Stimulated activated naive CD8-positive, alpha-beta T cell treated with anti-CD3 and anti-CD28 coated beads, Interleukin-15, amount 100 ng/mL, for 72 hours (primary cell): ENCODE results near the gene DYSF.

Source experiments
- ATAC-seq: fragments of 150-1000 bp; cut with Tn5 transposase; 2 replicates; pipeline ENCODE4 v1.10.0; 2021; ENCODE audit warnings: mild to moderate bottlenecking, moderate library complexity
- DNase-seq, 2 donors: peaks; one replicate each; pipeline ENCODE4 v3.0.0; 2021 to 2022
- H3K27ac Mint-ChIP-seq, 2 donors: one replicate each; pipeline ENCODE4 v1.8.0; 2022; ENCODE audit warnings: mild to moderate bottlenecking in 2 of 2, mixed read lengths in 2 of 2, moderate library complexity in 2 of 2
- H3K27me3 Mint-ChIP-seq: one replicate; pipeline ENCODE4 v1.8.0; 2022; ENCODE audit warnings: mixed read lengths
- H3K4me1 Mint-ChIP-seq: one replicate; pipeline ENCODE4 v1.8.0; 2022; ENCODE audit warnings: mild to moderate bottlenecking, mixed read lengths
- H3K4me3 Mint-ChIP-seq, 2 donors: one replicate each; pipeline ENCODE4 v1.8.0; 2022; ENCODE audit warnings: mild to moderate bottlenecking in 2 of 2, mixed read lengths in 2 of 2, moderate library complexity in 1 of 2
- H3K9me3 Mint-ChIP-seq, 2 donors: one replicate each; pipeline ENCODE4 v1.8.0; 2022; ENCODE audit warnings: mixed read lengths in 2 of 2

DYSF gene

DNA sequence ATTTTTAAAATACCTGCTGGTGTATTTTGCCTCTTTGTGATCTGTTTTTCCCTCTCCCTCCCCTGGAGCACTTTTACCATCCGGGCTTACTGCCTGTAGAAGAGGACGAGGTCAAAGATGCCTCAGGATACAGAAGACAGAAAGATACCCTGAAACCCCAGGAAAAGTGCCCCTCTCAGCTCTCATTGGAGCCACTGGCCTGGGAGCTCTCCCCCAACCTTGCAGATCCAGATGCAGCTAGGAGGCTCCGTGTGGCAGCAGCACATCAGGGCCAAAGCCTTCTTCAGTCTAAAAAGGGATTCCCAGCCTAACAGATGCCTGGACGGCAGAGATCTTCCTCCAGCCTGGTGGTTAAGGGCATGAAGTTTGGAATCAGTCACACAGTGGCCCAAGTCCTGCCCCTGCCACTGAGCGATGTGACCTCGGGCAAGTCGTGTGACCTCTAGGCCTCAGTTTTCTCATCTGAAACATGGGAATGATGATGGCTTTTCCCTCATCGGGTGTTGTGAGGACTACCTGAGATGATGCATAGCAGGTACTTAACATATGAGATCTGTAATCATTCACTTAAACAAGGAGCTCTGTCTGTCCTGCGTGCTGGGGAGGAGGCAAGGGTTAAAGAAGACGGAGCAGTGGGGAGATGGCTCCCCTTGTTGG is 239.4 kb downstream of the DYSF start:
- Mint-ChIP-seq H3K4me3 (no peak overlapping the region), H3K9me3 (no peaks in the 10 kb centered on the region), H3K27me3 (peaks cover 27% of the 10 kb centered on the region), H3K27ac (no peak overlapping the region), H3K4me1 (no peaks in the 10 kb centered on the region)
- ATAC-seq = no peak
- no peak for DNase-seq

DNA sequence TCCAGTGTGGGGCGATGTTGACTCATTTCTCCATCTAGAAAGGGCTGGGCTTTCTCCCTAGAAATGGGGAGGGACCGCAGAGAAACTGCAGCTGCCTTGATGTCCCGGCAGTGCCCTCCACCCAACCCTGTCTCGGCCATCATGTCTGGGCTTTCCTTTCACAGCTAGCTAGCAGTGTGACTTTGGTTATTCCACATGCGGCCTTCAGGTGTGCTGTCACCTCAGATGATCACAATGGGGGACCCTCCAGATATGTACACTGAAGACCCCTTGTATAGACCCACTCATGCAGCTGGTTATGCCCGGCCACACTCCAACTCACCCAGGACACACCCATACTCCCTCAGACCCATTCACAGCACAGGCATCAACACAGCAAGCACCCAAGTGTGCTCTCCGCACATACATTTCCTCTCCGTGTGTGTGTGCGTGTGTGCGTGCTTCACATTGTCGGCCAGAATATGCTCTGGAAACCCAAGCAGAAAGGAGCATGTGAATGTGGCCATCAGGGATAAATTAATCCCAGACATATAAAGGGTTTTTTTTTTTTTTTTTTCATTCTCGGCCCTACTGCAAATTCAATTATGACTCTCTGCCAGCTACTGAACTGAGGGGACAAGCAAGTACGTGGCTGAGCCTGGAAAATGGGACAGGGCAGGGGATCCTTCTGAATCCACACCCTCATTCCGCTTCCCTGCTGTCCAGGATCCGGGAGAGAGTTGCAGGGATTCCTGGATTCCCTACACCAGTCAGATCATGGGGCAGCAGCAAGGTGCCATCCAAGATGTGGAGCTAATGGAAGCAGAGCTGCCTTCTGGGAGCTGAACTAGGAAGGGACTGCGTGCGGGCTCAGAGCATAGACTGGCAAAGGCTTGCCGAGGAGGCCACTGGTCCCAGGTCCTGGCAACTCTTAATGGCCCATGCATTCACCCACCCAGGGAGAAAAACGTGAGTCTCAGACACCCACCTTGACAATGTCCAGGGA is 240.2 kb downstream of the DYSF start:
- ATAC-seq (no peak), DNase-seq (no peak)
- no peak overlapping the region for H3K27ac Mint-ChIP-seq
- H3K9me3 Mint-ChIP-seq = no peaks in the 10 kb centered on the region
- no peak overlapping the region for H3K4me3 Mint-ChIP-seq
- peaks cover 20% of the 10 kb centered on the region for H3K27me3 Mint-ChIP-seq
- no peaks in the 10 kb centered on the region for H3K4me1 Mint-ChIP-seq

GRCh38 chr2:71694501-71695234 is 241.3 kb downstream of the DYSF start:
- no peak for ATAC-seq
- H3K27ac Mint-ChIP-seq = no peak overlapping the region
- no peak overlapping the region for H3K4me3 Mint-ChIP-seq

GRCh38 chr2:71695235-71696120 is 242.1 kb downstream of the DYSF start:
- DNase-seq (no peak), ATAC-seq (no peak)
- Mint-ChIP-seq H3K9me3 (no peaks in the 10 kb centered on the region), H3K27ac (no peak overlapping the region), H3K4me1 (no peaks in the 10 kb centered on the region), H3K4me3 (no peak overlapping the region), H3K27me3 (peaks cover 18% of the 10 kb centered on the region)

More at GRCh38 chr2:71694501-71695234, 241.3 kb downstream of the DYSF start:
- Mint-ChIP-seq H3K4me1 (no peaks in the 10 kb centered on the region), H3K9me3 (no peaks in the 10 kb centered on the region), H3K27me3 (peaks cover 18% of the 10 kb centered on the region)
- no peak for DNase-seq

DNA sequence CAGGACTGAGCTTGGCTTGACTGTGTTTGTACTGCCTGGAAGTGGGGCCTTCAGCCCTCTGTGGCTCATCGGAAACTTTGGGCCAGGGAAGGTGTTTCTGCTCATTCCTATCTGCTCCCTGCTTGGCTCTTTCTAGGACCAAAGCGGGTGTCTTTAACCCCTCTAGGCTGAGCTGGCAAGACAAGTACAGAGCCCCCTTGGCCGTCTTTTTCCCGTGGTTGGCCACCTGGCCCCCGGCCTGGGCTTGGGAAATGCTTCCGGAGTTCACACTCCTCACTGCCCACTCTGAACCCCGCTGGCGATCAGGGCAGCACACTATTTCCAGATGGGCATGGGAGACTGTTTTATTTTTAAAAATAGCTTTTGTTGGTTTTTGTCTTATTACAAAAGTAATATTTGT is 243.0 kb downstream of the DYSF start:
- Mint-ChIP-seq H3K27me3 (peaks cover 18% of the 10 kb centered on the region), H3K4me1 (no peaks in the 10 kb centered on the region), H3K9me3 (no peaks in the 10 kb centered on the region), H3K27ac (no peak overlapping the region), H3K4me3 (no peak overlapping the region)
- no peak for ATAC-seq
- no peak for DNase-seq

- H3K27ac Mint-ChIP-seq = no peak overlapping the region
These were observed 244.0 kb downstream of the DYSF start for GRCh38 chr2:71697106-71698004.

DNA sequence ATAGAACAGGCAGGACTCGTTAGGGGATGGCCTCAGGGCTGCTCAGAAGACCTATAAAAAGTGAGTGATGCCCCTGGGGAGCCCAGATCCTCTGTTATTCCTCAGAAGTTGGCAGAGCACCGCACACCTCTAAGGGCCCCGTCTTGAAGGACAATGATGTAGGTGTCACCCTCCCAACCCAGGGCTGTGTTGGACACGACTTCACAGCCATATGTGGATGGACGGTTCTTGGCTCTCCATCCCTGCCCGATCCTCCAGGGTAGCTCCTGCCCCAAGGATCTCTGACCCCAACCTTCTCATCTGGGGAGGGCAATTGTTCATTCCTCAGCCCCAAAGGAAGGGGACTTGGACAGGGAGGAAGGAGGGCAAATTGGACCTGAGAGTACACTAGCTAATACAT is 246.1 kb downstream of the DYSF start:
- Mint-ChIP-seq H3K9me3 (no peaks in the 10 kb centered on the region), H3K4me1 (no peaks in the 10 kb centered on the region), H3K27ac (no peak overlapping the region), H3K4me3 (no peak overlapping the region), H3K27me3 (peaks cover 18% of the 10 kb centered on the region)
- no peak for ATAC-seq
- no peak for DNase-seq

More at GRCh38 chr2:71697106-71698004, 244.0 kb downstream of the DYSF start:
- Mint-ChIP-seq H3K9me3 (no peaks in the 10 kb centered on the region), H3K4me3 (no peak overlapping the region), H3K4me1 (no peaks in the 10 kb centered on the region), H3K27me3 (peaks cover 14% of the 10 kb centered on the region)
- DNase-seq (no peak), ATAC-seq (no peak)

DNA sequence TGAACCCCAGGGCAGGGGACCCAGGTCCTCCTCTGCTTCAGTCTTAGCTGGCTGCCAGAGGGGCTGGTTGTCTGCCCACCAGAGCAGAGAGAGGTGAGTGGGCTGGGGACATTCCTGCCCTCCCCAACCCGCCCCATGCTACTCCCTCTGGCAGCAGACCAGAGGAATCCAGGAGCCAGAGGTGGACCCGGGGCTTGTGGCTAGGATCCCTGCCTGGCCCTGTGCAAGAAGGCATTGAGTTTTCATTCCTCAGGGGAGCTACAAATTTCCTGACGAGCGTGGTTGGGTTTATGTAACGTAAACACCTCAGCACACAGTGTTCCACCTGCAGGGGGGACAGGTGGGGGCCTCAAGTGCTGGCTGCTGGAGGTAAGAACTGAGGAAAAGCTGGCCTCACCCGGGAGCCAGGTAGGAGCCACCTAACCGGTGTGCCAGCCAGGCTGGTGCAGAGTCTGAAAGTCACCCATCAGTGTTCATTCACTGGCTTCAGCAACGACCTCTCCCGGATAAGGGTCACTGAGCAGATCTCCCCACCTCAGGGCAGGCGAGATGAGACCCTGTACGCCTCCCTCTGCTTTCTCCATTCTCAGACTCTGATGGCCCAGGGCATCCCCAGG is 246.8 kb downstream of the DYSF start:
- Mint-ChIP-seq H3K4me3 (no peak overlapping the region), H3K27me3 (peaks cover 23% of the 10 kb centered on the region), H3K4me1 (no peaks in the 10 kb centered on the region), H3K9me3 (no peaks in the 10 kb centered on the region), H3K27ac (no peak overlapping the region)
- no peak for ATAC-seq
- no peak for DNase-seq

DNA sequence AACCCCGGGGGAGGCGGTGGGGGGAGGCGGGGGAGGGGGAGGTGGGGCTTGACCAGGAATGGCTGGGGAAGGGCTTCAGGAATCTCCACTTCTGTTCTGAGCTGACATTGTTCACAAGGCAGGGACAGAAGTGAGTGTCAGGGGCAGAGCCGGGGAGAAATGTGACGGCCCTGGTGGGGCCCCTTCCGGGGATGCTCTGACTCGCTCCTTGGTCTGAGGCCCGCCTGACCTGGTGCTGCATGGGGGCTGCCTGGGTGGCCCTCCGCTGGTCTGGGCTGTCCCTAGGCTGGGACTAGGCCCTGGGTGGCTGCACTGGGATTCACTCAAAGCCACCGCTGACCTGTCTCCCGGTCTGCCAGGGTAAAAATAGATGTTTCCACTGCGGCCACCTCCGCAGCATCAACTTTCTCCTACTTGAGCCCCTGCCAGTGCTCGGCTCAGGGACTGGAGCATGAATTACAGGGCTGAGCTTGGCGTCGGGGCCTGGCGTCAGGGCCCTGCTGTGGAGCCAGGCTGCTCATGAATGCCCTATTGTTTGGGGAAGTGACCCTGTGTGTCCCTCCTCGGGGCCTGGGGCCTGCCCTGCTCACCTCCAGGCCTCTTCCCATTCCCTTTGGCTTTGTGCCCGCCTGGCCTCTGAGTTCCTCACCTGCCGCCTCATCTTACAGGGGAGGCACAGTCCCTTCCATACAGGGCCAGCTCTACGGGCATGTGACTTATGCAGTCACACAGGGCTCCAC is 247.5 kb downstream of the DYSF start:
- DNase-seq (no peak), ATAC-seq (no peak)
- peaks cover 24% of the 10 kb centered on the region for H3K27me3 Mint-ChIP-seq
- H3K4me3 Mint-ChIP-seq = no peak overlapping the region
- no peak overlapping the region for H3K27ac Mint-ChIP-seq
- no peaks in the 10 kb centered on the region for H3K4me1 Mint-ChIP-seq
- no peaks in the 10 kb centered on the region for H3K9me3 Mint-ChIP-seq

DNA sequence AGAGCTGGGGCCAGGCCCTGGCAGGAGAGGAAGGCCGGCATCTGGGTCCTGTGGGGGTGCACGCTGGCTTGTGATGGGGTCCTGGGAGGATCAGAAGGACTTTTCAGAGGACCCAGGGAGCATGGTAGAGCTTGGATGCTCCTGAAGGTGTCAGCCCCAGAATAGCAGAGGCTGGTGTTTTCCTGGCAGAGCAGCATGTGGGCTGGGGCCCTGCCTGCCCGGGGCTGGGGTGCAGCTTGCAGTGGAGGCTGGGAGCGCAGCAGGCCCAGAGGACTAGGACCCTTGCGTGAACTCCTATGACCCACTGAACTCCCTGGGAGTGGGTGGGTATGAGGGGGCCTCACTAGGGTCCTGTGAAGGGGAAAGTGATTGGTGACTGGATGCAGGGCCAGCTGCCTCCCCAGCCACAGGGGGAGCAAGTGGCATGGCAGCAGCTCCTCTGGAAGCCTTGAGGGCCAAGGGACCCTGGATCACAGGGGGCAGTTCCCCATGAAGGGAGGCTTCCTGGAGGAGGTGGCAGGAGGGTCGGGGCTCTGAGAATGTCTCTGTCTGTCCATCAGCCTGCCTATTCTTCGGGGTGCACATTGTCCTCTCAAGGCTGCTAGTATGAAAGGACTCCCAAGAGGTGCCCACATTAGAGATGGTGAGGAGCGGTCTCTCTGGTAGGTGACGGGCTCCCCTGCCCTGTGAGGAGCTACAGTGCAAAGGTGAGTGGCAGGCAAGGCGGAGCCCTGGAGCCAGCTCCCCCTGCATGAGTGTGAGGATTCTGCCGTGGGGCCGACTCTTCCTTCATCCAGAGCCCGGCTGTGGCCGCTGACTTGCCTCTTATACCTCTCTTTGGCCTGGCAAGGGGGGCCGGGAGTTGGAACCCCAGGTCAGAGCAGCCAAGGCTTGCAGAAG is 249.0 kb downstream of the DYSF start:
- H3K9me3 Mint-ChIP-seq = no peaks in the 10 kb centered on the region
- no peak overlapping the region for H3K27ac Mint-ChIP-seq
- DNase-seq (no peak), ATAC-seq (no peak)
- H3K27me3 Mint-ChIP-seq = peaks cover 20% of the 10 kb centered on the region
- H3K4me1 Mint-ChIP-seq = no peaks in the 10 kb centered on the region
- no peak overlapping the region for H3K4me3 Mint-ChIP-seq

- H3K27me3 Mint-ChIP-seq = peaks cover 20% of the 10 kb centered on the region
- H3K4me1 Mint-ChIP-seq = no peaks in the 10 kb centered on the region
- no peak overlapping the region for H3K27ac Mint-ChIP-seq
- DNase-seq (no peak), ATAC-seq (no peak)
- no peaks in the 10 kb centered on the region for H3K9me3 Mint-ChIP-seq
- H3K4me3 Mint-ChIP-seq = no peak overlapping the region
These were observed 249.9 kb downstream of the DYSF start for GRCh38 chr2:71702971-71703898.

GRCh38 chr2:71704131-71704561 is 250.8 kb downstream of the DYSF start:
- ATAC-seq (no peak), DNase-seq (no peak)
- H3K27ac Mint-ChIP-seq = peak overlapping the region in 1 of 2 donors; percentile 64
- H3K27me3 Mint-ChIP-seq = peaks cover 20% of the 10 kb centered on the region
- no peaks in the 10 kb centered on the region for H3K9me3 Mint-ChIP-seq
- H3K4me1 Mint-ChIP-seq = no peaks in the 10 kb centered on the region
- H3K4me3 Mint-ChIP-seq = no peak overlapping the region
